ENCODE measurements around the gene MED27. TPM values are rescaled to one million over a fixed set of nuclear protein-coding genes. Genes with fewer than 3 reads are reported as not detected.

The MED27 gene
- total RNA-seq, 3 donors from 2014 or later, result 13.0 to 16.3 (median 14.4) TPM

- DNase-seq (no peak), ATAC-seq (no peak)
- intact Hi-C loops (cut with DNase I, micrococcal nuclease), result no loop called here
- Histone ChIP-seq H3K36me3 (ENCODE audit: low read depth) (no peaks in the 10 kb centered on the region), H3K9me3 (no peaks in the 10 kb centered on the region), H3K4me1 (ENCODE audit: low read depth) (no peaks in the 10 kb centered on the region), H3K4me3 (no peak overlapping the region)
- no peak for TF ChIP-seq CTCF (IDR thresholded peaks at IDR 0.05)
Observed at GRCh38 chr9:131919216-131919615, 160.5 kb downstream of the MED27 start.

- DNase-seq (no peak), ATAC-seq (no peak)
- intact Hi-C loops (cut with DNase I, micrococcal nuclease), result no loop called here
- Histone ChIP-seq H3K4me3 (no peak overlapping the region), H3K4me1 (ENCODE audit: low read depth) (no peaks in the 10 kb centered on the region), H3K36me3 (ENCODE audit: low read depth) (no peaks in the 10 kb centered on the region), H3K9me3 (no peaks in the 10 kb centered on the region)
- no peak for TF ChIP-seq CTCF (IDR thresholded peaks at IDR 0.05)
Observed at GRCh38 chr9:131918481-131918880, 161.2 kb downstream of the MED27 start.

- no peak for ATAC-seq
- intact Hi-C loops (cut with DNase I, micrococcal nuclease), result no loop called here
- no peak for TF ChIP-seq CTCF (IDR thresholded peaks at IDR 0.05)
- H3K4me1 ChIP-seq (ENCODE audit: low read depth), result no peaks in the 10 kb centered on the region
- DNase-seq, result no peak
- H3K9me3 ChIP-seq, result no peaks in the 10 kb centered on the region
- no peaks in the 10 kb centered on the region for H3K36me3 ChIP-seq (ENCODE audit: low read depth)
- H3K4me3 ChIP-seq, result no peak overlapping the region
Observed at GRCh38 chr9:131917009-131917408, 162.7 kb downstream of the MED27 start.

DNA sequence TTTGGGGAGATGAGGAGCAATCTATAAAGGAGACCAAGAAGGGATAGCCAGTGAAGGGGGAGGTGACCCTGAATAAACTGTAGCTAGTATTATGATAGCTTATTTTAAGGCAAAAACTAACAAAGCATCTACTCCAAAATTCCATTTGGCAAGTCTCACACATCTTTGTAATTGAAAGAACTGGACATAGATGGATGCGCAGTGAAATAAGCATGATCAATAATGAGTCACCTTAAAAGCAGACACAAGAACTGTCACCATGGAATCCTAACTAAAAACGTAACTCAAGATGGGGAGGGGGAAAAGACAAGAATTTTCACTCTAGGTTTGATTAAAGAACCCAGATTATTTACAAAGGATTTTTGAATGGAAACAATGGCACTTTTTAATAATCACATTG lies 164.5 kb downstream of the MED27 start:
- H3K36me3 ChIP-seq (ENCODE audit: low read depth), result no peaks in the 10 kb centered on the region
- intact Hi-C loops (cut with DNase I, micrococcal nuclease), result no loop called here

DNA sequence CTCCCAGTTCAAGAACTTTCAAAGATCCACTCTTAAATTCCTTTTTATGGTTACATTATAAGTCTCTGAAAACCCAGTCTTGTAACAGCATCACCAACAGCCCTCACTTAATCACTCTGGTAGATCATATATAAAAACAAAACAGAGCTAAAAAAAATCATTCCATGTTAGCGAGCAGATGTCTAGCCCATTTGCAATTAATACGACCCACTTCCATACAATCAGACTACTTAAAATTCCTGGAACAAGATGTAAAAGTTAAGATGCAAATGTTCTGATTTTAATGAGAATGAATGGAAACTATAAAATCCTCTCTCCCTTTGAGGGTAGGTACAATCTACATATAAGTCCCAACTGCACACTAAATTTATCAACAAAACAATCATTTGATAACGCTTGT lies 167.0 kb downstream of the MED27 start:
- no peak overlapping the region for H3K4me3 ChIP-seq
- no peaks in the 10 kb centered on the region for H3K9me3 ChIP-seq
- no peak for DNase-seq
- H3K4me1 ChIP-seq (ENCODE audit: low read depth), result no peaks in the 10 kb centered on the region
- H3K36me3 ChIP-seq (ENCODE audit: low read depth), result no peaks in the 10 kb centered on the region
- intact Hi-C loops (cut with DNase I, micrococcal nuclease), result no loop called here
- no peak for TF ChIP-seq CTCF (IDR thresholded peaks at IDR 0.05)
- ATAC-seq, result no peak

More for the DNA sequence above, 164.5 kb downstream of the MED27 start:
- no peak for TF ChIP-seq CTCF (IDR thresholded peaks at IDR 0.05)
- Histone ChIP-seq H3K9me3 (no peaks in the 10 kb centered on the region), H3K4me3 (no peak overlapping the region), H3K4me1 (ENCODE audit: low read depth) (no peaks in the 10 kb centered on the region)
- DNase-seq, result no peak
- no peak for ATAC-seq

- no peak for TF ChIP-seq CTCF (IDR thresholded peaks at IDR 0.05)
- ATAC-seq, result no peak
- no peaks in the 10 kb centered on the region for H3K36me3 ChIP-seq (ENCODE audit: low read depth)
- H3K9me3 ChIP-seq, result no peaks in the 10 kb centered on the region
- intact Hi-C loops (cut with DNase I, micrococcal nuclease), result no loop called here
- no peaks in the 10 kb centered on the region for H3K4me1 ChIP-seq (ENCODE audit: low read depth)
- no peak for DNase-seq
- no peak overlapping the region for H3K4me3 ChIP-seq
Observed at GRCh38 chr9:131912069-131912468, 167.6 kb downstream of the MED27 start.

All from mucosa of descending colon (tissue), 3 donors.